DND-41 (cell line): ENCODE results near the gene LRATD1.

Source experiments
- ATAC-seq: fragments of 200-7000 bp; cut with Tn5 transposase; 3 replicates; pipeline ENCODE4 v1.9.1; 2021; ENCODE audit warnings: low read depth; ENCODE audit not compliant: insufficient read depth
- DNase-seq: peaks from one replicate; pipeline ENCODE4 v3.0.0-alpha.2; 2020
- H2AFZ ChIP-seq: 2 replicates; pipeline ENCODE4 v1.6.0; 2012; ENCODE audit warnings: low read depth, low read length
- H3K27ac ChIP-seq: 2 replicates; pipeline ENCODE4 v1.5.1; 2012; ENCODE audit warnings: low read length, inconsistent platforms
- H3K27me3 ChIP-seq: fragments of 200-600 bp; sonication (generic); 2 replicates; pipeline ENCODE4 v1.6.0; 2012; ENCODE audit warnings: low read length, mild to moderate bottlenecking, inconsistent platforms; ENCODE audit not compliant: insufficient read depth, poor library complexity
- H3K36me3 ChIP-seq: 2 replicates; pipeline ENCODE4 v1.5.1; 2012; ENCODE audit warnings: low read length, inconsistent platforms; ENCODE audit not compliant: insufficient read depth
- H3K4me1 ChIP-seq: 2 replicates; pipeline ENCODE4 v1.5.1; 2012; ENCODE audit warnings: mild to moderate bottlenecking, low read length; ENCODE audit not compliant: insufficient read depth
- H3K4me2 ChIP-seq: 2 replicates; pipeline ENCODE4 v1.6.0; 2012; ENCODE audit warnings: mild to moderate bottlenecking, moderate library complexity, low read length, inconsistent platforms; ENCODE audit not compliant: insufficient read depth
- H3K4me3 ChIP-seq, 2 experiments: fragments of 200-600 bp in 1 of 2; shearing (Covaris generic) in 1 of 2; 2 replicates each; pipeline ENCODE4 v1.5.1; 2012 to 2016; ENCODE audit warnings: inconsistent platforms in 2 of 2, low read length in 2 of 2, mild to moderate bottlenecking in 2 of 2, low read depth in 1 of 2, moderate library complexity in 1 of 2
- H3K79me2 ChIP-seq: 2 replicates; pipeline ENCODE4 v1.6.0; 2012; ENCODE audit warnings: low read length, inconsistent platforms; ENCODE audit not compliant: insufficient read depth
- H3K9ac ChIP-seq: 2 replicates; pipeline ENCODE4 v1.6.0; 2012; ENCODE audit warnings: low read depth, mild to moderate bottlenecking, inconsistent platforms, low read length, moderate library complexity
- H3K9me3 ChIP-seq: 2 replicates; pipeline ENCODE4 v1.5.1; 2012; ENCODE audit warnings: low read length, moderate library complexity, mild to moderate bottlenecking, inconsistent platforms; ENCODE audit not compliant: insufficient read depth, severe bottlenecking
- H4K20me1 ChIP-seq: 2 replicates; pipeline ENCODE4 v1.6.0; 2012; ENCODE audit warnings: low read length; ENCODE audit not compliant: insufficient read depth
- EZH2 ChIP-seq: IDR thresholded peaks from 3 replicates; pipeline ENCODE4 v1.6.1; 2012; ENCODE audit warnings: borderline replicate concordance, low read depth, mild to moderate bottlenecking, moderate library complexity, low read length, inconsistent platforms; ENCODE audit not compliant: severe bottlenecking
- TF ChIP-seq, protein P1 (sequence below): IDR thresholded peaks from 2 replicates; pipeline ENCODE4 v1.5.1; 2012; ENCODE audit warnings: borderline replicate concordance, low read length, moderate library complexity, mild to moderate bottlenecking; ENCODE audit not compliant: poor library complexity, severe bottlenecking; ENCODE audit errors: extremely low read depth

LRATD1 gene

DNA sequence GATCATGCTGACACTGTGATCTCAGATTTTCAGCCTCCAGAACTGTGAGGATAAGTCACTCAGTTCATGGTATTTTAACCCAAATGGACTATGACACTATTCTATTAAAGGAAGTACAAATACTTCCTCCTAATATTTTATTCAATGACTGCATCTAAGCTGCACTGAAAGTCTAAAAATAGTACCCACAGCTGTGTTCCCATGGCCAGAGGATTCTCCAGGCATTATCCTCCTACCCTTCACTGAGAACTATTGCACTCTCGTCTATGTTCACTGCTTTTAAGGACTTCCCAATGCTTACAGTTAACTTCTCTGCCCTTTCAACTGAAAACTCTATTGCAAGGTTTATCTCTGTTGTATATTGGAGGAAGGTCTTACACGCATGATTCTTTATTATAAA is 15.2 kb downstream of the LRATD1 start:
- DNase-seq, result no peak
- Histone ChIP-seq H3K4me2 (no peak overlapping the region), H3K79me2 (no peaks in the 10 kb centered on the region), H4K20me1 (no peaks in the 10 kb centered on the region), H3K9me3 (no peaks in the 10 kb centered on the region), H3K4me1 (no peaks in the 10 kb centered on the region), H3K4me3 (no peak overlapping the region), H2AFZ (no peak overlapping the region), H3K27me3 (no peaks in the 10 kb centered on the region), H3K27ac (no peak overlapping the region), H3K36me3 (no peaks in the 10 kb centered on the region), H3K9ac (no peak overlapping the region)
- TF ChIP-seq EZH2, result no peak
- TF ChIP-seq, protein P1, sequence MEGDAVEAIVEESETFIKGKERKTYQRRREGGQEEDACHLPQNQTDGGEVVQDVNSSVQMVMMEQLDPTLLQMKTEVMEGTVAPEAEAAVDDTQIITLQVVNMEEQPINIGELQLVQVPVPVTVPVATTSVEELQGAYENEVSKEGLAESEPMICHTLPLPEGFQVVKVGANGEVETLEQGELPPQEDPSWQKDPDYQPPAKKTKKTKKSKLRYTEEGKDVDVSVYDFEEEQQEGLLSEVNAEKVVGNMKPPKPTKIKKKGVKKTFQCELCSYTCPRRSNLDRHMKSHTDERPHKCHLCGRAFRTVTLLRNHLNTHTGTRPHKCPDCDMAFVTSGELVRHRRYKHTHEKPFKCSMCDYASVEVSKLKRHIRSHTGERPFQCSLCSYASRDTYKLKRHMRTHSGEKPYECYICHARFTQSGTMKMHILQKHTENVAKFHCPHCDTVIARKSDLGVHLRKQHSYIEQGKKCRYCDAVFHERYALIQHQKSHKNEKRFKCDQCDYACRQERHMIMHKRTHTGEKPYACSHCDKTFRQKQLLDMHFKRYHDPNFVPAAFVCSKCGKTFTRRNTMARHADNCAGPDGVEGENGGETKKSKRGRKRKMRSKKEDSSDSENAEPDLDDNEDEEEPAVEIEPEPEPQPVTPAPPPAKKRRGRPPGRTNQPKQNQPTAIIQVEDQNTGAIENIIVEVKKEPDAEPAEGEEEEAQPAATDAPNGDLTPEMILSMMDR, result no peak
- no peak for ATAC-seq

DNA sequence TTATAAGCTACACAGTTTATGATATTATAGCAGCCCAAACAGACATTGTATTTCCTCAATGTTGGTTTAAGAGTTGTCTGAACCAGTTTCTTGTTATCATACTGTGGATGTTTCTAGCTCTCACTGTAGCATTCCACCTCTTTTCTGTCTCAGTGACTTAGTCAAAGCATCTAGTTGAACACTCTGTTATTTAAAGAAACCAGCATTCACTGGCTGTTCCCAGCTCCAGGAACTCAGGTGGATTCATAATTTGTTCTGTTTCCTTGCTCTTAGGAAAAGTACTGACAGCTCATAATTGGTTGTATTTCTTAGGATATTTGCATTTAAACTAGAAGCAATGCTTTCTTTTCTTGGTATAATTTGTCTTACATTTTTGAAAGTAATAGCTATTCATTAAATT is 17.5 kb downstream of the LRATD1 start:
- ATAC-seq (no peak), DNase-seq (no peak)
- Histone ChIP-seq H3K27me3 (no peaks in the 10 kb centered on the region), H3K4me3 (no peak overlapping the region), H4K20me1 (no peaks in the 10 kb centered on the region), H2AFZ (no peak overlapping the region), H3K9me3 (no peaks in the 10 kb centered on the region), H3K4me2 (no peak overlapping the region), H3K27ac (no peak overlapping the region), H3K9ac (no peak overlapping the region), H3K4me1 (no peaks in the 10 kb centered on the region), H3K79me2 (no peaks in the 10 kb centered on the region), H3K36me3 (no peaks in the 10 kb centered on the region)
- TF ChIP-seq, protein P1, result no peak
- TF ChIP-seq EZH2, result no peak

DNA sequence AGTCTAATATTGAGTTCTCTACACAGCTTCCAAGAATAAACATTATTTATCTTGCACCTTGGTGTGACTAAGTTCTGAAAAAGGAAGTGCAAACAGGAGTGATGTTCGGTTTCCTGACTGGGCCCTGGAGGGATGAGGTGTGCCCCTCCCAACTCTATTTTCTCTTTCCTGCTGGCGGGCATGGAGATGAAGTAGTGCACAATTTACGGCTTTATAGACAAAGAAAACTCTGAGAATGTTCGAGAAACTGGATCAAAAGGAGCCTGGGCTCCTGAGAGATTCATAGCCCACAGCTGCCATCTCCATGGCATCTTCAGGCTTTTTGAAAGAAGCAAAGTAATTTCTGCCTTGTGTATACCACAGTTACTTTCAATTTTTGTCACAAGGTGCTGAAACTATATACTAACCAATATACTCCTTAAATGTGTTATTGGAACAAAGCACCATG is 22.3 kb downstream of the LRATD1 start:
- ATAC-seq, result no peak
- Histone ChIP-seq H3K9ac (no peak overlapping the region), H3K79me2 (no peaks in the 10 kb centered on the region), H3K4me3 (no peak overlapping the region), H3K27me3 (no peaks in the 10 kb centered on the region), H3K27ac (no peak overlapping the region), H4K20me1 (no peaks in the 10 kb centered on the region), H3K36me3 (no peaks in the 10 kb centered on the region), H3K9me3 (no peaks in the 10 kb centered on the region), H2AFZ (no peak overlapping the region), H3K4me1 (no peaks in the 10 kb centered on the region), H3K4me2 (no peak overlapping the region)
- TF ChIP-seq, protein P1, result no peak
- TF ChIP-seq EZH2, result no peak
- no peak for DNase-seq

DNA sequence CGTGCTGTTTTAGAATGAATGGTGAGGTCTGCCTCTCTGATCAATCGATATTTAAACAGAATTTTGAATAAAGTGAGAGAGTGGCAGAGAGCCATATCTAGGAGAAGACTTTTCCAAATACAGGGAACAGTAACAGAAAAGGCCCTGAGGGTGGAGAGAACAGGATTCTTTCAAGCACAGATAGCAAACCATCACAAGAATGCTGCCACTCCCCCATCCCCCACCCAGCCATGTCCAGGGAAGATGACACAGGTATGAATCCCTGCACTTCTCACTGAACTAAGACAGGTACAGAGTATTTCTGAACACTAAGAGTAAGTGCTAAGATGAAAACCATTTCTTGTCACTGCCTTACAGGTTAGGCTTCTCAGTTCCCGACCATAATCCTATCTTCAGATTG is 23.6 kb downstream of the LRATD1 start:
- no peak for ATAC-seq
- DNase-seq, result no peak
- H4K20me1 ChIP-seq, result no peaks in the 10 kb centered on the region
- no peaks in the 10 kb centered on the region for H3K79me2 ChIP-seq
- H3K4me2 ChIP-seq, result no peak overlapping the region
- H3K4me3 ChIP-seq, result no peak overlapping the region
- no peak for TF ChIP-seq EZH2
- no peak overlapping the region for H3K9ac ChIP-seq
- no peaks in the 10 kb centered on the region for H3K9me3 ChIP-seq
- H3K27me3 ChIP-seq, result no peaks in the 10 kb centered on the region
- H2AFZ ChIP-seq, result no peak overlapping the region
- H3K4me1 ChIP-seq, result no peaks in the 10 kb centered on the region
- H3K27ac ChIP-seq, result no peak overlapping the region
- no peaks in the 10 kb centered on the region for H3K36me3 ChIP-seq
